ENCODE data around the gene EXOC1.
"Not testable (repeated sequence)": the region's sequence is repeated elsewhere in the genome, so short reads cannot be mapped to it uniquely, and the experiment has no call there.

Gene EXOC1

DNA sequence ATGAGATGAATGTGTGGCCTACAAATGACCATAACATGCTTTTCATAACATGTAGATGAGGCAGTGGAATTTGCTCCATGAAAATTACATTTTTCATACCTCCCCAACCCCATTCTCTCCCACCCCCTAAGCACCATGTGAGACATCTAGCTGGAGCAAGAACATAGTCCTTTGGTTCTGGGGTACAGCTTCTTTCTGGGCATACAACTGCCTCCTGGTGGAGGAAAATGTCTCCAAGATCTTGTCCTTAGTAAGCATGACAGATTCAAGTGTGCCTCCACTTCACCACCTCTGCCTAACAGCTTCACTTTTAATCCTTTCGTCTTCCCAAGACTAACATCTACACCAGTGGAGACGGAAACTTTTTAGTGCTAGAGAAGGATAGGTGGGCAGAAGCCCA is 25.9 kb upstream of the EXOC1 start:
- Histone ChIP-seq H3K4me3 (ENCODE audit: low read depth, low read length) (no peak overlapping the region), H3K27me3 (ENCODE audit: control insufficient read depth, insufficient read depth, low read length) (no peaks in the 10 kb centered on the region), H3K9ac (ENCODE audit: low read length) (no peak overlapping the region), H3K36me3 (ENCODE audit: control insufficient read depth, insufficient read depth, low read length) (no peaks in the 10 kb centered on the region), H3K9me3 (ENCODE audit: control insufficient read depth, insufficient read depth, low read depth, low read length) (no peaks in the 10 kb centered on the region), H3K27ac (ENCODE audit: low read depth, low read length) (no peak overlapping the region), H3K4me1 (ENCODE audit: control insufficient read depth, insufficient read depth, low read length) (no peaks in the 10 kb centered on the region)

GRCh38 chr4:55830048-55830447 is 23.4 kb upstream of the EXOC1 start:
- Histone ChIP-seq H3K9me3 (ENCODE audit: control insufficient read depth, insufficient read depth, low read depth, low read length) (no peaks in the 10 kb centered on the region), H3K36me3 (ENCODE audit: control insufficient read depth, insufficient read depth, low read length) (no peaks in the 10 kb centered on the region), H3K9ac (ENCODE audit: low read length) (no peak overlapping the region), H3K27ac (ENCODE audit: low read depth, low read length) (no peak overlapping the region), H3K4me3 (ENCODE audit: low read depth, low read length) (no peak overlapping the region), H3K27me3 (ENCODE audit: control insufficient read depth, insufficient read depth, low read length) (no peaks in the 10 kb centered on the region), H3K4me1 (ENCODE audit: control insufficient read depth, insufficient read depth, low read length) (no peaks in the 10 kb centered on the region)

- no peak overlapping the region for H3K9ac ChIP-seq (ENCODE audit: low read length)
- no peaks in the 10 kb centered on the region for H3K36me3 ChIP-seq (ENCODE audit: control insufficient read depth, insufficient read depth, low read length)
- H3K4me3 ChIP-seq (ENCODE audit: low read depth, low read length), result no peak overlapping the region
- no peaks in the 10 kb centered on the region for H3K27me3 ChIP-seq (ENCODE audit: control insufficient read depth, insufficient read depth, low read length)
- no peak overlapping the region for H3K27ac ChIP-seq (ENCODE audit: low read depth, low read length)
- no peaks in the 10 kb centered on the region for H3K9me3 ChIP-seq (ENCODE audit: control insufficient read depth, insufficient read depth, low read depth, low read length)
- H3K4me1 ChIP-seq (ENCODE audit: control insufficient read depth, insufficient read depth, low read length), result no peaks in the 10 kb centered on the region
Observed at GRCh38 chr4:55830716-55831115, 22.7 kb upstream of the EXOC1 start.

DNA sequence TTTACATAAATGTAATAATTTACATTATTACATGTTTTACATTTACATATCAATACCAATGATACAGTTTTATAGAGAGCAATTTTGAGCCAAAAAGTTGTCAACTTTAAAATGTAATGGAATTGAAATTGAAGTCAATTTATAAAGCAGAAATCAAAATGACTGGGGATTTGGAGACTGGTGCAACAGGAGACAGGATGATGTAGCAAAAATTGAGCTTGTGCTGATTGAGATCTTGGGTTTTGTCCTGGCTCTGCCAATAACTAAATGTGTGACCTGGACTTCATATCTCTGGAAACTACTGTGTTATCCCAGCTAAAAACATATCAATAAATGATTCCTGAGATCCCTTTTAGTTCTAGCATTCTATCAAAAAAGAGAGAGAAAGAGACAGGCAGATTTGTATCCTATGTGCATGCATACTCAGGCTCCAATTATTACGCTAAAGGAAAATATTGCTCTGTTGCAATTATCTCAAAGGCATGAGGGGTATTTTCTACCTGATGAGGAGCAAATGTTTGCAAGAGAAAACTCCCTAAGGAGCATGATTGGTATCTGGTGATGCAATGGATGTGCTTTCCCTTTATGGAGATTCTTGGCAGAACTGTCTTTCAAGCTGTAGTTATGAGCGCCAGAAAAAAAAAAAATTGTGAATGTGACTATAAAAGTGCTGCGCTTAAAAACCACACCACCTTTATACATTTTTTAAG is 19.2 kb upstream of the EXOC1 start:
- H3K9ac ChIP-seq (ENCODE audit: low read length), result no peak overlapping the region
- H3K4me1 ChIP-seq (ENCODE audit: control insufficient read depth, insufficient read depth, low read length), result no peaks in the 10 kb centered on the region
- H3K9me3 ChIP-seq (ENCODE audit: control insufficient read depth, insufficient read depth, low read depth, low read length), result peaks cover 14% of the 10 kb centered on the region
- H3K36me3 ChIP-seq (ENCODE audit: control insufficient read depth, insufficient read depth, low read length), result no peaks in the 10 kb centered on the region
- no peak overlapping the region for H3K27ac ChIP-seq (ENCODE audit: low read depth, low read length)
- H3K4me3 ChIP-seq (ENCODE audit: low read depth, low read length), result no peak overlapping the region
- no peaks in the 10 kb centered on the region for H3K27me3 ChIP-seq (ENCODE audit: control insufficient read depth, insufficient read depth, low read length)

- Histone ChIP-seq H3K27me3 (ENCODE audit: control insufficient read depth, insufficient read depth, low read length) (no peaks in the 10 kb centered on the region), H3K4me1 (ENCODE audit: control insufficient read depth, insufficient read depth, low read length) (no peaks in the 10 kb centered on the region), H3K4me3 (ENCODE audit: low read depth, low read length) (no peak overlapping the region), H3K27ac (ENCODE audit: low read depth, low read length) (no peak overlapping the region), H3K36me3 (ENCODE audit: control insufficient read depth, insufficient read depth, low read length) (no peaks in the 10 kb centered on the region), H3K9ac (ENCODE audit: low read length) (no peak overlapping the region), H3K9me3 (ENCODE audit: control insufficient read depth, insufficient read depth, low read depth, low read length) (peaks cover 16% of the 10 kb centered on the region)
Observed at GRCh38 chr4:55837903-55838302, 15.5 kb upstream of the EXOC1 start.

DNA sequence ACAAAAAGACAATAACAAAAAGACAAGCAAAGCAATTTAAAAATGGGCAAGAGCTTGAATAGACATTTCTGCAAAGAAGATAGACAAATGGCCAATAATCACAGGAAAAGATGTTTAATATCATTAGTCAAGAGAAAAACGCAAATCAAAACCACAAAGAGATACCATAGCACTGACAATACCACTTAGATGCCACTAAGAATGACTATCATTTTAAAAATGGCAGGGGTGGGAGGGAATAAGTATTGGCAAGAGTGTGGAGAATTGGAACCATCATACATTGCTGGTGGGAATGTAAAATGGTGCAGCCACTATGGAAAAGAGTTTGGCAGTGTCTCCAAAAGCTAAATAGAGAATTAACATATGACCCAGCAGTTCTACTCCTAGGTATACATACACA is 15.1 kb upstream of the EXOC1 start:
- Histone ChIP-seq H3K4me1 (ENCODE audit: control insufficient read depth, insufficient read depth, low read length) (no peaks in the 10 kb centered on the region), H3K9me3 (ENCODE audit: control insufficient read depth, insufficient read depth, low read depth, low read length) (peaks cover 16% of the 10 kb centered on the region), H3K27ac (ENCODE audit: low read depth, low read length) (no peak overlapping the region), H3K4me3 (ENCODE audit: low read depth, low read length) (no peak overlapping the region), H3K27me3 (ENCODE audit: control insufficient read depth, insufficient read depth, low read length) (no peaks in the 10 kb centered on the region), H3K9ac (ENCODE audit: low read length) (no peak overlapping the region), H3K36me3 (ENCODE audit: control insufficient read depth, insufficient read depth, low read length) (no peaks in the 10 kb centered on the region)

DNA sequence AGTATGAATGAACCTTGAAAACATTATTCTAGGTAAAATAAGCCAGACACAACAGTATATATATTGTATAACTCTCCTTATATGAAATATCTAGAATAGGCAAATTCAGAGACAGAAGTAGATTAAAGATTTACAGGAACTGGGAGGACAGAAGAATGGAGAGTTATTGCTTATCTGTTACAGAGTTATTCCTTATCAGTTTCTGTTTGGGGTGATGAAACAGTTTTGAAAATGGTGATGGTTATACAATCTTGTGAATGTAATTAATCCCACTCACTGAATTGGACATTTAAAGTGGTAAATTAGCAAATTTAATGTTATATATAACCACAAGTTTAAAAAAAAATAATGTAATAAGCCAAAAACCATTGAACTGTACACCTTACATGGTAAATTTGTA is 14.5 kb upstream of the EXOC1 start:
- Histone ChIP-seq H3K9ac (ENCODE audit: low read length) (no peak overlapping the region), H3K4me3 (ENCODE audit: low read depth, low read length) (no peak overlapping the region), H3K36me3 (ENCODE audit: control insufficient read depth, insufficient read depth, low read length) (no peaks in the 10 kb centered on the region), H3K9me3 (ENCODE audit: control insufficient read depth, insufficient read depth, low read depth, low read length) (peaks cover 16% of the 10 kb centered on the region), H3K27ac (ENCODE audit: low read depth, low read length) (no peak overlapping the region), H3K4me1 (ENCODE audit: control insufficient read depth, insufficient read depth, low read length) (no peaks in the 10 kb centered on the region), H3K27me3 (ENCODE audit: control insufficient read depth, insufficient read depth, low read length) (no peaks in the 10 kb centered on the region)

DNA sequence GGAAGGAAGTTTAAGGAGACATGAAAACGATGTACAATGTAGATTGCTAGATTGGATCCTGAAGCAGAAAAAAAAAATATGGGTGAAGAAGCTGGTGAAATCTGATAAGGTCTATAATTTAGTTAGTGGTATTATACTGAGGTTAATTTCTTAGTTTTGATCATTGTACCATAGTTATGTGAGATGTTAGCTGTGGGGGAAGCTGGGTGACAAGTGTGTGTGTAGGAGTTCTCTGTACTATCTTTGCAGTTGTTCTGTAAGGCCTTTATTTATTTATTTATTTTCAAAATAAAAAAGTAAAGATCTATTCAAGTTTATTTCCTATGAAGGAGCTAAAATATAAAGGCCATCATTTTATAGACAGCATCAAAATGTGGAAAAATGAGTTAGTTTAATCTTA is 12.5 kb upstream of the EXOC1 start:
- H3K27ac ChIP-seq (ENCODE audit: low read depth, low read length), result no peak overlapping the region
- no peaks in the 10 kb centered on the region for H3K27me3 ChIP-seq (ENCODE audit: control insufficient read depth, insufficient read depth, low read length)
- no peak overlapping the region for H3K4me3 ChIP-seq (ENCODE audit: low read depth, low read length)
- no peaks in the 10 kb centered on the region for H3K4me1 ChIP-seq (ENCODE audit: control insufficient read depth, insufficient read depth, low read length)
- H3K9ac ChIP-seq (ENCODE audit: low read length), result no peak overlapping the region
- H3K9me3 ChIP-seq (ENCODE audit: control insufficient read depth, insufficient read depth, low read depth, low read length), result peaks cover 16% of the 10 kb centered on the region
- no peaks in the 10 kb centered on the region for H3K36me3 ChIP-seq (ENCODE audit: control insufficient read depth, insufficient read depth, low read length)

DNA sequence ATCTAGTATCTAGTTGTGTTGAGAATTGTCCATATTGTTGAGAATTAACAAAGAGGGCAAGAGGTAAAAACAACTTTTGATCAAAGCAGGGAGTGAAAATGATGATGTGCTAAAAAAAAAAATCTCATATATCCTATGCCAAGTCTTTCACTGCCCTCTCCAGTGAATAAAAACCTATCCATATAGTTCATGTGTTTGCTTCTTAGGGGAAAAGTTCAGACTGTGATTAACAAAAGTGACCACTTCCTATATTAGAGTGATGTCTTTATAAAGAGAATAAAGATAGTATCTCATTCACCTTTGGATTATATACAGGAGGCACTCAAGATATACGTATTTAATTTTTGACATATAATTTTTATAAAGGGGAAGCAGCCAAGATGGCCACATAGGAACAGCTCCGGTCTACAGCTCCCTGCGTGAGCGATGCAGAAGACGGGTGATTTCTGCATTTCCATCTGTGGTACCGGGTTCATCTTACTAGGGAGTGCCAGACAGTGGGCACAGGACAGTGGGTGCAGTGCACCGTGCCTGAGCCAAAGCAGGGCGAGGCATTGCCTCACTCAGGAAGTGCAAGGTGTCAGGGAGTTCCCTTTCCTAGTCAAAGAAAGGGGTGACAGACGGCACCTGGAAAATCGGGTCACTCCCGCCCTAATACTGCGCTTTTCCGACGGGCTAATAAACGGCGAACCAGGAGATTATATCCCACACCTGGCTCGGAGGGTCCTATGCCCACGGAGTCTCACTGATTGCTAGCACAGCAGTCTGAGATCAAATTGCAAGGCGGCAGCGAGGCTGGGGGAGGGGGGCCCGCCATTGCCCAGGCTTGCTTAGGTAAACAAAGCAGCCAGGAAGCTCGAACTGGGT is 11.8 kb upstream of the EXOC1 start:
- H3K4me3 ChIP-seq (ENCODE audit: low read depth, low read length), result peak overlapping the region; percentile 63
- H3K27me3 ChIP-seq (ENCODE audit: control insufficient read depth, insufficient read depth, low read length); H3K27ac ChIP-seq (ENCODE audit: low read depth, low read length); H3K36me3 ChIP-seq (ENCODE audit: control insufficient read depth, insufficient read depth, low read length); H3K4me1 ChIP-seq (ENCODE audit: control insufficient read depth, insufficient read depth, low read length): not testable (repeated sequence)
- peak overlapping the region; percentile 75 for H3K9ac ChIP-seq (ENCODE audit: low read length)
- peaks cover 16% of the 10 kb centered on the region for H3K9me3 ChIP-seq (ENCODE audit: control insufficient read depth, insufficient read depth, low read depth, low read length)

GRCh38 chr4:55842312-55842711 is 11.1 kb upstream of the EXOC1 start:
- not testable (repeated sequence) for H3K4me1 ChIP-seq (ENCODE audit: control insufficient read depth, insufficient read depth, low read length); H3K27me3 ChIP-seq (ENCODE audit: control insufficient read depth, insufficient read depth, low read length); H3K4me3 ChIP-seq (ENCODE audit: low read depth, low read length); H3K9ac ChIP-seq (ENCODE audit: low read length); H3K36me3 ChIP-seq (ENCODE audit: control insufficient read depth, insufficient read depth, low read length); H3K27ac ChIP-seq (ENCODE audit: low read depth, low read length)
- peaks cover 13% of the 10 kb centered on the region for H3K9me3 ChIP-seq (ENCODE audit: control insufficient read depth, insufficient read depth, low read depth, low read length)

- Histone ChIP-seq H3K4me3 (ENCODE audit: low read depth, low read length) (no peak overlapping the region), H3K4me1 (ENCODE audit: control insufficient read depth, insufficient read depth, low read length) (peaks cover 30% of the 10 kb centered on the region), H3K9me3 (ENCODE audit: control insufficient read depth, insufficient read depth, low read depth, low read length) (no peaks in the 10 kb centered on the region), H3K27ac (ENCODE audit: low read depth, low read length) (no peak overlapping the region), H3K36me3 (ENCODE audit: control insufficient read depth, insufficient read depth, low read length) (no peaks in the 10 kb centered on the region), H3K9ac (ENCODE audit: low read length) (no peak overlapping the region), H3K27me3 (ENCODE audit: control insufficient read depth, insufficient read depth, low read length) (no peaks in the 10 kb centered on the region)
Observed at GRCh38 chr4:55849724-55850123, 3.7 kb upstream of the EXOC1 start.

Measured in HUES6 (cell line).